Smooth muscle cell (in vitro differentiated cells): ENCODE data around the gene CRISP1. TPM values are rescaled to one million over a fixed set of nuclear protein-coding genes. Genes with fewer than 3 reads are reported as not detected.

Experiments
- DNase-seq: peaks from one replicate; lab custom pipeline; 2025; ENCODE audit not compliant: unreplicated experiment; lab: John Stamatoyannopoulos, UW
- H2AFZ ChIP-seq: fragments of 200-600 bp; sonication (generic); 2 replicates; pipeline ENCODE4 v1.6.0; 2016; ENCODE audit warnings: antibody characterized with exemption, low read depth, mild to moderate bottlenecking
- H3F3A ChIP-seq: fragments of 200-600 bp; sonication (generic); 2 replicates; pipeline ENCODE4 v1.6.0; 2017; ENCODE audit warnings: antibody characterized with exemption, low read depth
- H3K27ac ChIP-seq: fragments of 200-600 bp; sonication (generic); 2 replicates; pipeline ENCODE4 v1.5.1; 2016; ENCODE audit warnings: low read depth, mild to moderate bottlenecking
- H3K27me3 ChIP-seq: fragments of 200-600 bp; sonication (generic); 2 replicates; pipeline ENCODE4 v1.6.1; 2016; ENCODE audit warnings: low read depth, mild to moderate bottlenecking
- H3K36me3 ChIP-seq: fragments of 200-600 bp; sonication (generic); 2 replicates; pipeline ENCODE4 v1.5.1; 2016; ENCODE audit warnings: low read depth
- H3K4me1 ChIP-seq: fragments of 200-600 bp; sonication (generic); 2 replicates; pipeline ENCODE4 v1.5.1; 2016; ENCODE audit warnings: low read depth
- H3K4me2 ChIP-seq: fragments of 200-600 bp; sonication (generic); 2 replicates; pipeline ENCODE4 v1.6.0; 2016; ENCODE audit warnings: mild to moderate bottlenecking
- H3K4me3 ChIP-seq: fragments of 200-600 bp; sonication (generic); 2 replicates; pipeline ENCODE4 v1.5.1; 2016; ENCODE audit warnings: mild to moderate bottlenecking
- H3K79me2 ChIP-seq: fragments of 200-600 bp; sonication (generic); 2 replicates; pipeline ENCODE4 v1.6.0; 2016; ENCODE audit warnings: low read depth, mild to moderate bottlenecking
- H3K9ac ChIP-seq: fragments of 200-600 bp; sonication (generic); 2 replicates; pipeline ENCODE4 v1.6.0; 2016; ENCODE audit warnings: low read depth
- H3K9me3 ChIP-seq: fragments of 200-600 bp; sonication (generic); replicated peaks from 2 replicates; pipeline ENCODE4 v1.5.1; 2016; ENCODE audit warnings: low read depth
- H4K20me1 ChIP-seq: fragments of 200-600 bp; sonication (generic); 2 replicates; pipeline ENCODE4 v1.6.0; 2016; ENCODE audit warnings: low read depth
- WGBS: methylation state at CpG from one replicate; pipeline ENCODE4 v1.1.7; 2016; ENCODE audit warnings: low lambda C conversion rate; 5-methylcytosine and 5-hydroxymethylcytosine counted together
- polyA plus RNA-seq: library from polyadenylated mRNA; unstranded; fragments of >200 nt; fragmentation: Nextera tagmentation; extraction: Ambion mirVana; gene quantifications from 2 replicates; pipeline ENCODE4 v1.2.1, GENCODE V29; 2016
- total RNA-seq: library from RNA; depleted of rRNA; stranded (reverse); fragments of >200 nt; gene quantifications from 2 replicates; pipeline ENCODE4 v1.2.3, GENCODE V29; 2014
- TF ChIP-seq, protein P1 (sequence below): fragments of 200-600 bp; sonication (generic); IDR thresholded peaks from 2 replicates; pipeline ENCODE4 v1.5.1; 2017; ENCODE audit warnings: borderline replicate concordance, mild to moderate bottlenecking, antibody characterized with exemption; ENCODE audit not compliant: insufficient read depth, poor library complexity, severe bottlenecking

Gene CRISP1
- total and polyA plus RNA-seq, 2 experiments from 2014 or later = not detected

- TF ChIP-seq, protein P1, sequence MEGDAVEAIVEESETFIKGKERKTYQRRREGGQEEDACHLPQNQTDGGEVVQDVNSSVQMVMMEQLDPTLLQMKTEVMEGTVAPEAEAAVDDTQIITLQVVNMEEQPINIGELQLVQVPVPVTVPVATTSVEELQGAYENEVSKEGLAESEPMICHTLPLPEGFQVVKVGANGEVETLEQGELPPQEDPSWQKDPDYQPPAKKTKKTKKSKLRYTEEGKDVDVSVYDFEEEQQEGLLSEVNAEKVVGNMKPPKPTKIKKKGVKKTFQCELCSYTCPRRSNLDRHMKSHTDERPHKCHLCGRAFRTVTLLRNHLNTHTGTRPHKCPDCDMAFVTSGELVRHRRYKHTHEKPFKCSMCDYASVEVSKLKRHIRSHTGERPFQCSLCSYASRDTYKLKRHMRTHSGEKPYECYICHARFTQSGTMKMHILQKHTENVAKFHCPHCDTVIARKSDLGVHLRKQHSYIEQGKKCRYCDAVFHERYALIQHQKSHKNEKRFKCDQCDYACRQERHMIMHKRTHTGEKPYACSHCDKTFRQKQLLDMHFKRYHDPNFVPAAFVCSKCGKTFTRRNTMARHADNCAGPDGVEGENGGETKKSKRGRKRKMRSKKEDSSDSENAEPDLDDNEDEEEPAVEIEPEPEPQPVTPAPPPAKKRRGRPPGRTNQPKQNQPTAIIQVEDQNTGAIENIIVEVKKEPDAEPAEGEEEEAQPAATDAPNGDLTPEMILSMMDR = no peak
- DNase-seq = no peak
- no peaks in the 10 kb centered on the region for H3K36me3 ChIP-seq
- no peak overlapping the region for H2AFZ ChIP-seq
- no peak overlapping the region for H3K9ac ChIP-seq
- H3K4me2 ChIP-seq = no peak overlapping the region
- no peaks in the 10 kb centered on the region for H3K27me3 ChIP-seq
- WGBS = 13% methylated on average over 7 of the region's 7 CpGs
- H3F3A ChIP-seq = no peaks in the 10 kb centered on the region
- H3K4me1 ChIP-seq = peaks cover 9% of the 10 kb centered on the region
- H3K4me3 ChIP-seq = no peak overlapping the region
- H4K20me1 ChIP-seq = no peaks in the 10 kb centered on the region
- H3K9me3 ChIP-seq = no peaks in the 10 kb centered on the region
- H3K27ac ChIP-seq = no peak overlapping the region
- H3K79me2 ChIP-seq = no peaks in the 10 kb centered on the region
These were observed 24.7 kb upstream of the CRISP1 start for GRCh38 chr6:49890988-49891387.

DNA sequence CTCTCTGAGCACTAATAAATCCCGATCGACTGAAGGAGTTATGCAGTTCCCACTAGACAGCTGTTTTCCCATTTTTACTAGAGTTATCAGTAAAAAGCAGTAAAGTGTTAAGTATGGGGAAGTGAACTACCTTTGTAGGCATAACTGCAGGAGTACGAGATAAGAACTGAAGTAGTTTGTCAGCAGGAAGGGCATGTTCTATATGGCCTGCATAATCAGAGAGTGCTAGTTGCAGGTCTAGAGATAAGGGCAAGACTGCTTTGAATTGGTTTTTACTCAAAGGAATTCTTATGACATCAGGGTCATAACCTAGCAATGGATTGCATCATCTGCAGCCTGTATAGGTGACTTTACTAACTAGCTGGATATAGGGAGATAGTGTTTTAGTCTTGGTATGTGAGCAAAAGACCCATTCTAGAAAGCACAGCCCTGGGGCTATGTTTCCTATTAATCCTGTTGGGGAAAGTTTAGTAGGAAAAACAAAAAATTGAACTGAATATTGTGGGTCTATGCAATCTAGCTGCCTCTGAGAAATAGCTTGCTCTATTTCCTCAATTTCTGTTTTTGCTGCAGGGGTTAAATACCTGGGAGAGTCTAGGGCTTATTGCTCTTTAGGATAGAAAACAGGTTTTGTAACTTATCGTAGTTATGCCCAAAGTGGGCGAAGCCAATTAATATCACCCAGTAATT is 22.6 kb upstream of the CRISP1 start:
- no peak overlapping the region for H3K4me2 ChIP-seq
- H4K20me1 ChIP-seq = no peaks in the 10 kb centered on the region
- peaks cover 9% of the 10 kb centered on the region for H3K4me1 ChIP-seq
- no peaks in the 10 kb centered on the region for H3K9me3 ChIP-seq
- 72% methylated on average over 5 of the region's 5 CpGs for WGBS
- H3K27me3 ChIP-seq = no peaks in the 10 kb centered on the region
- H3F3A ChIP-seq = no peaks in the 10 kb centered on the region
- DNase-seq = no peak
- H3K9ac ChIP-seq = no peak overlapping the region
- no peaks in the 10 kb centered on the region for H3K79me2 ChIP-seq
- H3K27ac ChIP-seq = no peak overlapping the region
- no peak overlapping the region for H2AFZ ChIP-seq
- no peaks in the 10 kb centered on the region for H3K36me3 ChIP-seq
- no peak overlapping the region for H3K4me3 ChIP-seq
- TF ChIP-seq, protein P1 = no peak

DNA sequence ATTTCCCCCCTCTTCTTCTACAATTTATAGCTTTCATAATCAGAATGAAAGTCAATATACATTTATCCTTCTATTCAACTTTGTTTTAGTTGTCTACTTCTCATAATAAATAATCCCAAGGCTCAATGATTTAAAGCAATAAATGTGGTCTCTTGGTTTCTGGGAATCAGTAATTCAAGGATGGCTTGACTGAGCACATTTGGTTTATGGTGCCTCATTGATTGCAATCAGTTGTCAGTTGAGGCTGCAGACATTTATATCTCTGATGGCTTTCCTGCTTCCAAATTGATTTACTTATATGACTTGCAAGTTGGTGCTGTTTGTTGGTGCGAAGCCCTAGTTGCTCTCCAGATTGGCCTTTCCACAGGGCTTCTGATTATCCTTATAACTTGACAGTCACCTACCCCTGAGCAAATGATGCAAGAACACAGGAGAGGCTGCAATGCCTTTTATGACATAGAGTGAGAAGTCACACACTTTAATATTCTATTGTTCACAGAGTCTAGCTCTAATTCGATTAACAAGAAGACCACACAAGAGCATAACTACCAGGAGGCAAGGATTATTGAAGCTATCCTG is 2.7 kb upstream of the CRISP1 start:
- no peak overlapping the region for H3K4me2 ChIP-seq

More for the DNA sequence above, 2.7 kb upstream of the CRISP1 start:
- DNase-seq = no peak
- Histone ChIP-seq H4K20me1 (no peaks in the 10 kb centered on the region), H3F3A (no peaks in the 10 kb centered on the region), H3K79me2 (no peaks in the 10 kb centered on the region), H3K4me3 (no peak overlapping the region), H2AFZ (no peak overlapping the region), H3K36me3 (no peaks in the 10 kb centered on the region), H3K27me3 (no peaks in the 10 kb centered on the region), H3K9ac (no peak overlapping the region), H3K9me3 (no peaks in the 10 kb centered on the region), H3K27ac (no peak overlapping the region), H3K4me1 (no peaks in the 10 kb centered on the region)
- WGBS = 38% methylated on average over 2 of the region's 2 CpGs
- TF ChIP-seq, protein P1 = no peak
